NOMO-1 treated with dmso at 0.1 percent for 144 hours (cell line): ENCODE data around the gene JUND.
"Not testable (repeated sequence)": the region's sequence is repeated elsewhere in the genome, so short reads cannot be mapped to it uniquely, and the experiment has no call there.

Experiments used
- DNase-seq: peaks from one replicate; lab custom pipeline; 2025; ENCODE audit not compliant: unreplicated experiment; lab: John Stamatoyannopoulos, UW

The JUND gene

GRCh38 chr19:18281082-18282020 is at the start of gene JUND:
TSS of gene JUND (minus strand) at chr19:18281622. CDS start at chr19:18281484, 138 bp downstream.
- DNase-seq: peak; percentile 99

GRCh38 chr19:18330868-18331267 is 49.4 kb upstream of the JUND start:
- no peak for DNase-seq

- DNase-seq: no peak
Observed at GRCh38 chr19:18329035-18329376, 47.6 kb upstream of the JUND start.

- peak; percentile 90 for DNase-seq
Observed at GRCh38 chr19:18328340-18329034, 47.1 kb upstream of the JUND start.

- DNase-seq: no peak
Observed at GRCh38 chr19:18326772-18327171, 45.4 kb upstream of the JUND start.

- not testable (repeated sequence) for DNase-seq
Observed at GRCh38 chr19:18324373-18324731, 42.9 kb upstream of the JUND start.

GRCh38 chr19:18322759-18323460 is 41.5 kb upstream of the JUND start, which contains the start of gene LSM4:
TSS of gene LSM4 (minus strand) at chr19:18323076. CDS start at chr19:18323020, 56 bp downstream.
- DNase-seq: peak; percentile 96

- peak; percentile 51 for DNase-seq
Observed at GRCh38 chr19:18322318-18322758, 40.9 kb upstream of the JUND start.

- peak; percentile 30 for DNase-seq
Observed at GRCh38 chr19:18321734-18322102, 40.3 kb upstream of the JUND start.

- no peak for DNase-seq
Observed at GRCh38 chr19:18320865-18321733, 39.7 kb upstream of the JUND start.

GRCh38 chr19:18319591-18320135 is 38.2 kb upstream of the JUND start:
- DNase-seq: no peak

GRCh38 chr19:18317961-18318800 is 36.8 kb upstream of the JUND start:
- DNase-seq: no peak

- no peak for DNase-seq
Observed at GRCh38 chr19:18313398-18313797, 32.0 kb upstream of the JUND start.

GRCh38 chr19:18312092-18312534 is 30.7 kb upstream of the JUND start:
- no peak for DNase-seq

GRCh38 chr19:18311502-18312091 is 30.2 kb upstream of the JUND start:
- DNase-seq: no peak

- no peak for DNase-seq
Observed at GRCh38 chr19:18310966-18311365, 29.5 kb upstream of the JUND start.

GRCh38 chr19:18310118-18310909 is 28.9 kb upstream of the JUND start:
- no peak for DNase-seq

- DNase-seq: no peak
Observed at GRCh38 chr19:18309525-18310064, 28.2 kb upstream of the JUND start.
